Measurements from ENCODE around the gene GJA5.

The GJA5 gene
- total RNA-seq, result 0 reads per million in 2 experiments

GRCh38 chr1:147760481-147761260, at the start of gene GJA5:
TSS of gene GJA5 (minus strand) at chr1:147760602. CDS start at chr1:147759238, 1,364 bp downstream.
- no peak for DNase-seq (ENCODE audit: low read depth)

GRCh38 chr1:147809236-147809635, 48.8 kb upstream of the GJA5 start:
- DNase-seq (ENCODE audit: low read depth), result no peak

- DNase-seq (ENCODE audit: low read depth), result no peak
Measured at GRCh38 chr1:147808025-147808424, 47.6 kb upstream of the GJA5 start.

- no peak for DNase-seq (ENCODE audit: low read depth)
Measured at GRCh38 chr1:147807405-147807804, 47.0 kb upstream of the GJA5 start.

- no peak for DNase-seq (ENCODE audit: low read depth)
Measured at GRCh38 chr1:147804942-147805723, 44.7 kb upstream of the GJA5 start.

- DNase-seq (ENCODE audit: low read depth), result no peak
Measured at GRCh38 chr1:147800804-147801203, 40.4 kb upstream of the GJA5 start.

- DNase-seq (ENCODE audit: low read depth), result no peak
Measured at GRCh38 chr1:147798731-147799130, 38.3 kb upstream of the GJA5 start.

- no peak for DNase-seq (ENCODE audit: low read depth)
Measured at GRCh38 chr1:147794570-147794969, 34.2 kb upstream of the GJA5 start.

GRCh38 chr1:147791876-147792275, 31.5 kb upstream of the GJA5 start:
- DNase-seq (ENCODE audit: low read depth), result no peak

GRCh38 chr1:147787765-147788164, 27.4 kb upstream of the GJA5 start:
- DNase-seq (ENCODE audit: low read depth), result no peak

- no peak for DNase-seq (ENCODE audit: low read depth)
Measured at GRCh38 chr1:147786536-147786935, 26.1 kb upstream of the GJA5 start.

- DNase-seq (ENCODE audit: low read depth), result no peak
Measured at GRCh38 chr1:147785794-147786506, 25.5 kb upstream of the GJA5 start.

GRCh38 chr1:147784941-147785340, 24.5 kb upstream of the GJA5 start:
- no peak for DNase-seq (ENCODE audit: low read depth)

GRCh38 chr1:147781056-147781471, 20.7 kb upstream of the GJA5 start:
- DNase-seq (ENCODE audit: low read depth), result no peak

GRCh38 chr1:147777694-147778093, 17.3 kb upstream of the GJA5 start:
- no peak for DNase-seq (ENCODE audit: low read depth)

- DNase-seq (ENCODE audit: low read depth), result no peak
Measured at GRCh38 chr1:147773215-147773715, 12.9 kb upstream of the GJA5 start.

GRCh38 chr1:147772570-147772969, 12.2 kb upstream of the GJA5 start:
- DNase-seq (ENCODE audit: low read depth), result no peak

- no peak for DNase-seq (ENCODE audit: low read depth)
Measured at GRCh38 chr1:147771226-147772125, 11.1 kb upstream of the GJA5 start.

GRCh38 chr1:147769106-147769505, 8.7 kb upstream of the GJA5 start:
- DNase-seq (ENCODE audit: low read depth), result no peak

- DNase-seq (ENCODE audit: low read depth), result no peak
Measured at GRCh38 chr1:147768582-147768981, 8.2 kb upstream of the GJA5 start.

- no peak for DNase-seq (ENCODE audit: low read depth)
Measured at GRCh38 chr1:147768101-147768500, 7.7 kb upstream of the GJA5 start.

Data from T follicular helper cell (primary cell).